PC-9 (cell line): ENCODE data around the gene PDE11A. TPM values are rescaled to one million over a fixed set of nuclear protein-coding genes. Genes with fewer than 3 reads are reported as not detected.

Source experiments
- BruUV-seq: library from RNA; stranded (reverse); fragments of 400-500 nt; replicated peaks from 2 replicates; lab custom pipeline; 2021; lab: Mats Ljungman, UMichigan
- CTCF ChIA-PET: fragments of 300-600 bp; sonication (Branson Sonifier 250); formaldehyde crosslinking; loops from one replicate; lab custom pipeline; 2022; ENCODE audit warnings: antibody characterized with exemption; lab: Charles Lee
- POLR2A ChIA-PET: fragments of 300-600 bp; sonication (Branson Sonifier 250); formaldehyde crosslinking; loops from one replicate; lab custom pipeline; 2022; ENCODE audit warnings: antibody characterized with exemption; ENCODE audit not compliant: unreplicated experiment; lab: Charles Lee
- DNase-seq, 2 experiments: peaks; one replicate each; pipeline versions ENCODE4 v3.0.0 to v3.0.0-alpha.2; 2015 to 2022; ENCODE audit warnings: mixed read lengths in 1 of 2
- H2AFZ ChIP-seq: fragments of 200-600 bp; sonication (generic); 2 replicates; pipeline ENCODE4 v1.8.1; 2017; ENCODE audit warnings: antibody characterized with exemption
- H3F3A ChIP-seq: fragments of 200-600 bp; sonication (generic); 2 replicates; pipeline ENCODE4 v1.8.1; 2017; ENCODE audit warnings: antibody characterized with exemption, mild to moderate bottlenecking, low read depth; ENCODE audit not compliant: insufficient read depth
- H3K27ac ChIP-seq: fragments of 200-600 bp; sonication (generic); 2 replicates; pipeline ENCODE4 v1.6.1; 2016; ENCODE audit warnings: mixed run types
- H3K27me3 ChIP-seq: fragments of 200-600 bp; sonication (generic); 2 replicates; pipeline ENCODE4 v1.6.1; 2016; ENCODE audit warnings: low read depth, mixed run types; ENCODE audit not compliant: insufficient read depth
- H3K36me3 ChIP-seq: fragments of 200-600 bp; sonication (generic); 2 replicates; pipeline ENCODE4 v1.6.1; 2016; ENCODE audit warnings: low read depth, mixed run types
- H3K4me1 ChIP-seq: fragments of 200-600 bp; sonication (generic); replicated peaks from 2 replicates; pipeline ENCODE4 v1.6.1; 2016; ENCODE audit warnings: mixed run types; ENCODE audit not compliant: insufficient read depth
- H3K4me2 ChIP-seq: fragments of 200-600 bp; sonication (generic); 2 replicates; pipeline ENCODE4 v1.6.1; 2017; ENCODE audit warnings: mixed run types
- H3K4me3 ChIP-seq: fragments of 200-600 bp; sonication (generic); 2 replicates; pipeline ENCODE4 v1.6.1; 2016; ENCODE audit warnings: mixed run types
- H3K79me2 ChIP-seq: fragments of 200-600 bp; sonication (generic); 2 replicates; pipeline ENCODE4 v1.6.1; 2017; ENCODE audit warnings: low read depth, mixed run types
- H3K9me2 ChIP-seq: fragments of 200-600 bp; sonication (generic); 2 replicates; pipeline ENCODE4 v1.8.1; 2017; ENCODE audit warnings: mild to moderate bottlenecking; ENCODE audit not compliant: insufficient read depth
- H3K9me3 ChIP-seq: fragments of 200-600 bp; sonication (generic); 2 replicates; pipeline ENCODE4 v1.8.1; 2016; ENCODE audit warnings: low read depth; ENCODE audit not compliant: insufficient read depth
- H4K20me1 ChIP-seq: fragments of 200-600 bp; sonication (generic); 2 replicates; pipeline ENCODE4 v1.8.1; 2017; ENCODE audit not compliant: insufficient read depth
- CTCF ChIP-seq: fragments of 200-600 bp; sonication (generic); conservative IDR thresholded peaks from 2 replicates; pipeline ENCODE4 v1.6.1; 2017; ENCODE audit warnings: mixed run types, antibody characterized with exemption, mild to moderate bottlenecking, moderate library complexity
- EZH2 ChIP-seq: fragments of 200-600 bp; sonication (generic); IDR thresholded peaks from 2 replicates; pipeline ENCODE4 v1.8.0; 2017; ENCODE audit warnings: antibody characterized with exemption, low read depth
- intact Hi-C: fragments of 100-400 bp; cut with micrococcal nuclease; formaldehyde crosslinking; loops from one replicate; pipeline ENCODE4 v1.10.0; 2022; ENCODE audit not compliant: unreplicated experiment
- total RNA-seq: library from RNA; stranded (reverse); gene quantifications from 2 replicates; pipeline ENCODE4 v1.2.3, GENCODE V29; 2021

The PDE11A gene
- total RNA-seq, 1 experiment from 2014 or later = 1.4 TPM

DNA sequence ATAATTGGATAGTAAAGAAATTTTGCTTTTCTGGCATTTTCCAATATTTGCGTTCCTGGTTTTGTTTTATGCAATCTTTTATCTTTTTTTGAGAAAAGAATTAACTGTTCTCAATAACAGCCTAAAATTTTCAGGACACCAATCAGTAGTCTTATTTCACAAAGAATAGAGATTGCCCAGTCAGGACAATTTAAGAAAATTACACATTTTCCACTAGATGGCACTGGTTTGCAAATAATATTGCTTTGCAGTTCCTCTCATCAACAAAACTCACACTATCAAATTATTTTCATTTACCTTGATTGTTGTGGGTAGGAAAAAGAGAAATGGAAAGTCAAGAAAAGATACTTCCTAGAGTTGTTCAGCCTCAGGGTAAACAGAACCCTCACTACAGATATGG, 37.2 kb upstream of the PDE11A start:
- Histone ChIP-seq H3K79me2 (peaks cover 8% of the 10 kb centered on the region; the same call in 1 of the 2 replicates), H3K4me3 (no peak overlapping the region), H2AFZ (no peak overlapping the region), H4K20me1 (no peaks in the 10 kb centered on the region), H3K9me2 (no peaks in the 10 kb centered on the region), H3K4me1 (peaks cover 27% of the 10 kb centered on the region), H3K27me3 (no peaks in the 10 kb centered on the region), H3K36me3 (no peaks in the 10 kb centered on the region), H3K4me2 (no peak overlapping the region), H3F3A (peaks cover 7% of the 10 kb centered on the region; the same call in 1 of the 2 replicates), H3K27ac (no peak overlapping the region), H3K9me3 (no peaks in the 10 kb centered on the region)
- peak in 1 of 2 experiments; percentile 55 for DNase-seq
- BruUV-seq = no TSS peak
- intact Hi-C loops = loop anchor here (5.0 to 10.0 kb wide), 7 partner anchors 172 to 802 kb away; no protein-coding TSS in a partner anchor
- POLR2A ChIA-PET = no interaction called here
- CTCF ChIA-PET = interaction anchor here (1.1 to 4.1 kb wide), 2 partner anchors 304 to 309 kb away, joined by 4 to 19 read pairs; no protein-coding TSS in a partner anchor
- TF ChIP-seq EZH2 = no peak
- TF ChIP-seq CTCF = peak; percentile 82

DNA sequence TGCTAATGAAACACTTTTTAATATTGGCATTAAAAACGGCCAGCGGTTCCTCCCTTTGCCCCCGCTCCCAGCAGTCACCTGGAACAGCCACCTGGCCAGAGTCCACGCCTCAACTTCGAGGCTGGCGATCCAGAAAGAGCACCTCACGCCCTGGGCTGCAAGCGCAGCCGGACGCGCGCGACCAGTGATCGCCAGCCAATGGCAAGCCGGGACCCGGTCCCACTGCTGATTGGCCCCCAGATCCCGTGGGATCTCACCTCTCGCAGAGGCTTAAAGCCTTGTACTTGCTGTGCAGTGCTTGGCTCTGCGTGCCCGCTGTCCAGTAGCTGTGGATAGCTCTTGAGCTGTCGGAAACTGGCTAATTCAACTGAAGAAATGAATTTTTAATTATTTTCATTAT, 35.6 kb upstream of the PDE11A start:
- DNase-seq = no peak
- Histone ChIP-seq H2AFZ (no peak overlapping the region), H4K20me1 (no peaks in the 10 kb centered on the region), H3K79me2 (no peaks in the 10 kb centered on the region), H3K27ac (no peak overlapping the region), H3F3A (peaks cover 7% of the 10 kb centered on the region), H3K4me3 (no peak overlapping the region), H3K4me1 (peaks cover 17% of the 10 kb centered on the region), H3K4me2 (no peak overlapping the region), H3K36me3 (no peaks in the 10 kb centered on the region), H3K9me2 (no peaks in the 10 kb centered on the region), H3K9me3 (no peaks in the 10 kb centered on the region), H3K27me3 (no peaks in the 10 kb centered on the region)
- POLR2A ChIA-PET = no interaction called here
- CTCF ChIA-PET = no interaction called here
- intact Hi-C loops = no loop called here
- TF ChIP-seq CTCF (no peak), EZH2 (no peak)
- BruUV-seq = no TSS peak

GRCh38 chr2:178106053-178106452, 33.5 kb upstream of the PDE11A start:
- Histone ChIP-seq H3K4me3 (no peak overlapping the region), H3K36me3 (no peaks in the 10 kb centered on the region), H2AFZ (no peak overlapping the region), H3K4me1 (peaks cover 12% of the 10 kb centered on the region), H4K20me1 (no peaks in the 10 kb centered on the region), H3K27me3 (no peaks in the 10 kb centered on the region), H3K9me2 (no peaks in the 10 kb centered on the region), H3K9me3 (no peaks in the 10 kb centered on the region), H3F3A (peaks cover 7% of the 10 kb centered on the region), H3K27ac (no peak overlapping the region), H3K4me2 (peak overlapping the region; percentile 17), H3K79me2 (no peaks in the 10 kb centered on the region)
- peak in 1 of 2 experiments; percentile 59 for DNase-seq
- CTCF ChIA-PET = interaction anchor here (0.5 to 1.1 kb wide), 4 partner anchors 10 to 689 kb away, joined by 3 to 4 read pairs (median 3); no protein-coding TSS in a partner anchor
- TF ChIP-seq CTCF (no peak), EZH2 (no peak)
- intact Hi-C loops = no loop called here
- no TSS peak for BruUV-seq
- POLR2A ChIA-PET = interaction anchor here (0.6 kb wide), 1 partner anchor 1126 kb away, joined by 3 read pairs; no protein-coding TSS in a partner anchor
